C4-2B (cell line): ENCODE results near the gene PTPRN2.

Source experiments
- ZFX ChIP-seq: fragments of 450-650 bp; IDR thresholded peaks from 2 replicates; pipeline ENCODE4 v1.6.1; 2017
- TF ChIP-seq, protein P1 (sequence below): fragments of 450-650 bp; conservative IDR thresholded peaks from 2 replicates; pipeline ENCODE4 v1.5.1; 2017; ENCODE audit warnings: mild to moderate bottlenecking

DNA sequence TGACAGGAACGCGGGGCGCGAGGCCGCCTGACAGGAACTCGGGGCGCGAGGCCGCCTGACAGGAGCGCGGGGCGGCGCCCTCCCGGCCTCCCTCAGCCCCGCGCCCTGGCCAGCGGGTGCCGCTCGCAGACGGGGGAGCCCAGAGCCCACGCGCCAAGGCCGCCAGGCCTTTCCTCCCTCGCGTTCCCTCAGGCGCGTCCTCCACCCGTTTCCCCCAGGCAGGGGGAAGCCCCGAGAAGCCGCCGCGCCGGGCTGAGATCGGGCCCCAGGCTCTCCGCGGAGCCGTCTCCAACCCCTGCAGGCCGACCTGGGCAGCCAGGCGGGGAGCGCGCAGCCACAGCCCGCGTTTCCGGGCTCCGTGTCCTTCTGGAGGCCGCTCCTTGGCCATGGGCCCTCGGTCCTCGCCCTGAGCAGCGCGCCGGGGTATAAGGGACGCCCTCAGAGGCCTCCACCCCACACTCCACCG lies 17.7 kb downstream of the PTPRN2 start:
- TF ChIP-seq, protein P1, sequence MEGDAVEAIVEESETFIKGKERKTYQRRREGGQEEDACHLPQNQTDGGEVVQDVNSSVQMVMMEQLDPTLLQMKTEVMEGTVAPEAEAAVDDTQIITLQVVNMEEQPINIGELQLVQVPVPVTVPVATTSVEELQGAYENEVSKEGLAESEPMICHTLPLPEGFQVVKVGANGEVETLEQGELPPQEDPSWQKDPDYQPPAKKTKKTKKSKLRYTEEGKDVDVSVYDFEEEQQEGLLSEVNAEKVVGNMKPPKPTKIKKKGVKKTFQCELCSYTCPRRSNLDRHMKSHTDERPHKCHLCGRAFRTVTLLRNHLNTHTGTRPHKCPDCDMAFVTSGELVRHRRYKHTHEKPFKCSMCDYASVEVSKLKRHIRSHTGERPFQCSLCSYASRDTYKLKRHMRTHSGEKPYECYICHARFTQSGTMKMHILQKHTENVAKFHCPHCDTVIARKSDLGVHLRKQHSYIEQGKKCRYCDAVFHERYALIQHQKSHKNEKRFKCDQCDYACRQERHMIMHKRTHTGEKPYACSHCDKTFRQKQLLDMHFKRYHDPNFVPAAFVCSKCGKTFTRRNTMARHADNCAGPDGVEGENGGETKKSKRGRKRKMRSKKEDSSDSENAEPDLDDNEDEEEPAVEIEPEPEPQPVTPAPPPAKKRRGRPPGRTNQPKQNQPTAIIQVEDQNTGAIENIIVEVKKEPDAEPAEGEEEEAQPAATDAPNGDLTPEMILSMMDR, result no peak
- no peak for TF ChIP-seq ZFX
